WTC11 (cell line): Measurements from ENCODE around the gene PRSS8. TPM values are rescaled to one million over a fixed set of nuclear protein-coding genes. Genes with fewer than 3 reads are reported as not detected.
A peak's percentile ranks its signal among the peaks of the same experiment; 100 is the strongest.
"Not testable (repeated sequence)": the region's sequence is repeated elsewhere in the genome, so short reads cannot be mapped to it uniquely, and the experiment has no call there.

Source experiments
- ATAC-seq: fragments of 200-7000 bp; cut with Tn5 transposase; 2 replicates; pipeline ENCODE4 v1.10.0; 2021; ENCODE audit warnings: mild to moderate bottlenecking, moderate library complexity
- CTCF ChIA-PET: fragments of 300-600 bp; sonication (Branson Sonifier 250); formaldehyde crosslinking; loops from one replicate; lab custom pipeline; 2021; ENCODE audit warnings: antibody characterized with exemption; lab: Charles Lee
- POLR2A ChIA-PET: fragments of 350-600 bp; sonication (Branson Sonifier 250); formaldehyde crosslinking; loops from one replicate; lab custom pipeline; 2021; ENCODE audit warnings: antibody characterized with exemption; lab: Charles Lee
- DNase-seq: peaks from one replicate; pipeline ENCODE4 v3.0.0; 2021; ENCODE audit warnings: low spot score
- H3K27ac Mint-ChIP-seq: 2 replicates; pipeline ENCODE4 v1.8.0; 2021; ENCODE audit warnings: mixed read lengths
- H3K27me3 Mint-ChIP-seq: 2 replicates; pipeline ENCODE4 v1.8.0; 2021; ENCODE audit warnings: low read depth, mild to moderate bottlenecking, moderate library complexity, mixed read lengths
- H3K36me3 Mint-ChIP-seq: 2 replicates; pipeline ENCODE4 v1.8.0; 2021; ENCODE audit warnings: mixed read lengths
- H3K4me1 Mint-ChIP-seq: 2 replicates; pipeline ENCODE4 v1.8.0; 2022; ENCODE audit warnings: mixed read lengths
- H3K4me3 Mint-ChIP-seq: 2 replicates; pipeline ENCODE4 v1.8.0; 2021; ENCODE audit warnings: mild to moderate bottlenecking, moderate library complexity, mixed read lengths
- H3K9me3 Mint-ChIP-seq: 2 replicates; pipeline ENCODE4 v1.8.0; 2021; ENCODE audit warnings: mixed read lengths
- ATF1 ChIP-seq: sonication (generic); formaldehyde crosslinking; IDR thresholded peaks from 2 replicates; pipeline ENCODE4 v1.8.1; 2023; ENCODE audit warnings: mild to moderate bottlenecking, moderate library complexity, missing genetic modification reagents
- EMX1 ChIP-seq: fragments of 250-450 bp; sonication (Bioruptor Pico); IDR thresholded peaks from 2 replicates; pipeline ENCODE4 v1.8.0; 2021; ENCODE audit warnings: mild to moderate bottlenecking
- ETV6 ChIP-seq: sonication (generic); formaldehyde crosslinking; IDR thresholded peaks from 2 replicates; pipeline ENCODE4 v1.8.1; 2022; ENCODE audit warnings: mild to moderate bottlenecking, missing genetic modification reagents
- FOXJ3 ChIP-seq: sonication (generic); formaldehyde crosslinking; IDR thresholded peaks from 2 replicates; pipeline ENCODE4 v1.9.0; 2021; ENCODE audit warnings: missing genetic modification reagents, mild to moderate bottlenecking, borderline replicate concordance
- FOXK1 ChIP-seq: sonication (generic); formaldehyde crosslinking; IDR thresholded peaks from 2 replicates; pipeline ENCODE4 v1.8.0; 2022; ENCODE audit warnings: mild to moderate bottlenecking, moderate library complexity, missing genetic modification reagents
- HMGXB4 ChIP-seq: sonication (generic); formaldehyde crosslinking; IDR thresholded peaks from 2 replicates; pipeline ENCODE4 v1.8.1; 2023; ENCODE audit warnings: mild to moderate bottlenecking, moderate library complexity, missing genetic modification reagents
- MXD4 ChIP-seq: fragments of 250-450 bp; sonication (Bioruptor Pico); IDR thresholded peaks from 2 replicates; pipeline ENCODE4 v1.8.0; 2021; ENCODE audit warnings: mild to moderate bottlenecking, moderate library complexity, borderline replicate concordance
- MYBL2 ChIP-seq: sonication (generic); formaldehyde crosslinking; IDR thresholded peaks from 2 replicates; pipeline ENCODE4 v1.8.1; 2023; ENCODE audit warnings: mild to moderate bottlenecking, moderate library complexity, missing genetic modification reagents
- NFE2L1 ChIP-seq: sonication (generic); formaldehyde crosslinking; IDR thresholded peaks from 2 replicates; pipeline ENCODE4 v1.8.1; 2023; ENCODE audit warnings: missing genetic modification reagents
- NR2C2 ChIP-seq: sonication (generic); formaldehyde crosslinking; IDR thresholded peaks from 2 replicates; pipeline ENCODE4 v1.8.0; 2022; ENCODE audit warnings: mild to moderate bottlenecking, missing genetic modification reagents
- PRRX2 ChIP-seq: fragments of 250-450 bp; sonication (Bioruptor Pico); IDR thresholded peaks from 2 replicates; pipeline ENCODE4 v1.8.0; 2021; ENCODE audit warnings: mild to moderate bottlenecking
- RORB ChIP-seq: fragments of 250-450 bp; sonication (Bioruptor Pico); IDR thresholded peaks from 2 replicates; pipeline ENCODE4 v1.9.0; 2021; ENCODE audit warnings: mild to moderate bottlenecking
- SMAD4 ChIP-seq: sonication (generic); formaldehyde crosslinking; IDR thresholded peaks from 2 replicates; pipeline ENCODE4 v1.8.0; 2022; ENCODE audit warnings: mild to moderate bottlenecking, missing genetic modification reagents
- TEAD1 ChIP-seq: sonication (generic); formaldehyde crosslinking; IDR thresholded peaks from 2 replicates; pipeline ENCODE4 v1.8.0; 2022; ENCODE audit warnings: mild to moderate bottlenecking, missing genetic modification reagents
- ZBTB43 ChIP-seq: sonication (generic); formaldehyde crosslinking; IDR thresholded peaks from 2 replicates; pipeline ENCODE4 v1.8.1; 2023; ENCODE audit warnings: mild to moderate bottlenecking, missing genetic modification reagents
- ZNF219 ChIP-seq: sonication (generic); formaldehyde crosslinking; IDR thresholded peaks from 2 replicates; pipeline ENCODE4 v1.8.0; 2023; ENCODE audit warnings: missing genetic modification reagents, mild to moderate bottlenecking, borderline replicate concordance
- ZNF232 ChIP-seq: sonication (generic); formaldehyde crosslinking; IDR thresholded peaks from 2 replicates; pipeline ENCODE4 v1.8.0; 2022; ENCODE audit warnings: mild to moderate bottlenecking, missing genetic modification reagents
- ZNF263 ChIP-seq: sonication (generic); formaldehyde crosslinking; IDR thresholded peaks from 2 replicates; pipeline ENCODE4 v1.8.1; 2022; ENCODE audit warnings: low read depth, mild to moderate bottlenecking, moderate library complexity, missing genetic modification reagents
- ZNF317 ChIP-seq: sonication (generic); formaldehyde crosslinking; IDR thresholded peaks from 2 replicates; pipeline ENCODE4 v1.8.1; 2023; ENCODE audit warnings: low read depth, mild to moderate bottlenecking, moderate library complexity, missing genetic modification reagents, borderline replicate concordance
- ZNF425 ChIP-seq: fragments of 250-450 bp; sonication (Bioruptor Pico); conservative IDR thresholded peaks from 2 replicates; pipeline ENCODE4 v1.9.0; 2021; ENCODE audit warnings: mild to moderate bottlenecking
- ZNF671 ChIP-seq: fragments of 250-450 bp; sonication (Bioruptor Pico); IDR thresholded peaks from 2 replicates; pipeline ENCODE4 v1.8.0; 2021; ENCODE audit warnings: mild to moderate bottlenecking
- total RNA-seq: library from RNA; stranded (reverse); gene quantifications from 3 replicates; pipeline ENCODE4 v1.2.3, GENCODE V29; 2021

PRSS8 gene
- total RNA-seq, 1 experiment from 2014 or later, result 78.8 TPM

GRCh38 chr16:31157136-31157535 lies 21.6 kb upstream of the PRSS8 start:
- ChIA-PET POLR2A (interaction anchor here (1.1 kb wide), 1 partner anchor 106 kb away, joined by 4 read pairs; no protein-coding TSS in a partner anchor), CTCF (interaction anchor here (1.1 to 6.6 kb wide), 3 partner anchors 14 to 176 kb away, joined by 3 to 38 read pairs (median 6); no protein-coding TSS in a partner anchor)
- ATAC-seq, result no peak
- no peaks in the 10 kb centered on the region for H3K27me3 Mint-ChIP-seq
- no peak overlapping the region for H3K27ac Mint-ChIP-seq
- no peaks in the 10 kb centered on the region for H3K9me3 Mint-ChIP-seq
- H3K4me1 Mint-ChIP-seq, result no peaks in the 10 kb centered on the region
- DNase-seq, result no peak
- TF ChIP-seq ZNF232 (CRISPR knock-in tag) (no peak), TEAD1 (CRISPR knock-in tag) (no peak), ZNF425 (no peak), ZNF671 (no peak), FOXK1 (CRISPR knock-in tag) (no peak), MXD4 (CRISPR knock-in tag) (no peak), FOXJ3 (CRISPR knock-in tag) (no peak), ZNF219 (CRISPR knock-in tag) (no peak), ATF1 (CRISPR knock-in tag) (no peak)
- H3K4me3 Mint-ChIP-seq, result no peak overlapping the region
- no peaks in the 10 kb centered on the region for H3K36me3 Mint-ChIP-seq

GRCh38 chr16:31150976-31151375 lies 15.4 kb upstream of the PRSS8 start:
- not testable (repeated sequence) for H3K36me3 Mint-ChIP-seq, H3K4me3 Mint-ChIP-seq, ATAC-seq, H3K9me3 Mint-ChIP-seq, DNase-seq, H3K27ac Mint-ChIP-seq
- Mint-ChIP-seq H3K4me1 (peaks cover 20% of the 10 kb centered on the region), H3K27me3 (peaks cover 22% of the 10 kb centered on the region)
- CTCF ChIA-PET, result interaction anchor here (1.4 to 2.0 kb wide), 2 partner anchors 9 kb away, joined by 4 to 7 read pairs; no protein-coding TSS in a partner anchor
- POLR2A ChIA-PET, result interaction anchor here (0.7 kb wide), 1 partner anchor 109 kb away, joined by 4 read pairs; no protein-coding TSS in a partner anchor

GRCh38 chr16:31149894-31150890 lies 14.7 kb upstream of the PRSS8 start, which contains the start of gene PRSS36:
Gene PRSS36 (minus strand): TSS chr16:31150066. CDS start chr16:31150035, 31 bp downstream.
- Mint-ChIP-seq H3K27ac (no peak within 1 kb of the TSS), H3K4me1 (peaks cover 20% of the 10 kb centered on the region), H3K36me3 (no peaks in the 10 kb centered on the region), H3K4me3 (peak within 1 kb of the TSS; percentile 18), H3K27me3 (peaks cover 28% of the 10 kb centered on the region), H3K9me3 (no peaks in the 10 kb centered on the region)
- ChIA-PET CTCF (interaction anchor here (1.4 kb wide), 1 partner anchor 8 kb away, joined by 7 read pairs; no protein-coding TSS in a partner anchor), POLR2A (no interaction called here)
- ATAC-seq (no peak), DNase-seq (no peak)
- TF ChIP-seq ATF1 (CRISPR knock-in tag) (no peak), ZNF425 (no peak), HMGXB4 (no peak), SMAD4 (CRISPR knock-in tag) (no peak), NFE2L1 (CRISPR knock-in tag) (no peak), ETV6 (CRISPR knock-in tag) (no peak), RORB (CRISPR knock-in tag) (no peak), ZBTB43 (CRISPR knock-in tag) (no peak), EMX1 (no peak), MYBL2 (CRISPR knock-in tag) (no peak), PRRX2 (CRISPR knock-in tag) (no peak), ZNF263 (CRISPR knock-in tag) (no peak), ZNF317 (CRISPR knock-in tag) (no peak), NR2C2 (CRISPR knock-in tag) (no peak), FOXJ3 (CRISPR knock-in tag) (no peak)
